Right hindlimb (tissue), 1 donor: ENCODE results near the gene NPB.

Experiments
- DNase-seq: peaks from one replicate; pipeline ENCODE4 v3.0.0-alpha.2; 2018

Gene NPB

DNA sequence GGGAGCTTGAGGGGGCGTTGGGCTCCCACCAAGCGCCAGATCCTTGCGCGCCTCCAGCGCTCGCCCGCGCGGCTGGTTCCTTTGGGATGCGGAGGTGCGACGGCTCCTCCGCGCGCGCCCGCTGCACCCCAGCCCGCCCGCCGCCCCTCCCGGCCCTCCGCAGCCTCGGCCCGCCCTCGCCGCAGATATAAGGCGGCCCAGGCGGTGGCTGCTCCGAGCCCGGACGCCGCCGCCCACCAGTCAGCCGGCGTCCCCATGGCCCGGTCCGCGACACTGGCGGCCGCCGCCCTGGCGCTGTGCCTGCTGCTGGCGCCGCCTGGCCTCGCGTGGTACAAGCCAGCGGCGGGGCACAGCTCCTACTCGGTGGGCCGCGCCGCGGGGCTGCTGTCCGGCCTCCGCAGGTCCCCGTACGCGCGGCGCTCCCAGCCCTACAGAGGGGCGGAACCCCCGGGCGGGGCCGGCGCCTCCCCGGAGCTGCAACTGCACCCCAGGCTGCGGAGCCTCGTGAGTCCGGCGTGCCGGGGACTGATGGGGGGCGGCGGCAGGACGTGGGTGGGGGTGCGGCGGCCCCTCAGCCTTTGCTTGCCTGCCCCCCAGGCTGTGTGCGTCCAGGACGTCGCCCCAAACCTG is at the start of gene NPB:
Gene NPB, plus strand, starts transcription at position 216 of the 630 bp plus-strand sequence. Its CDS starts 40 bp downstream, at position 256.
- no peak for DNase-seq

DNA sequence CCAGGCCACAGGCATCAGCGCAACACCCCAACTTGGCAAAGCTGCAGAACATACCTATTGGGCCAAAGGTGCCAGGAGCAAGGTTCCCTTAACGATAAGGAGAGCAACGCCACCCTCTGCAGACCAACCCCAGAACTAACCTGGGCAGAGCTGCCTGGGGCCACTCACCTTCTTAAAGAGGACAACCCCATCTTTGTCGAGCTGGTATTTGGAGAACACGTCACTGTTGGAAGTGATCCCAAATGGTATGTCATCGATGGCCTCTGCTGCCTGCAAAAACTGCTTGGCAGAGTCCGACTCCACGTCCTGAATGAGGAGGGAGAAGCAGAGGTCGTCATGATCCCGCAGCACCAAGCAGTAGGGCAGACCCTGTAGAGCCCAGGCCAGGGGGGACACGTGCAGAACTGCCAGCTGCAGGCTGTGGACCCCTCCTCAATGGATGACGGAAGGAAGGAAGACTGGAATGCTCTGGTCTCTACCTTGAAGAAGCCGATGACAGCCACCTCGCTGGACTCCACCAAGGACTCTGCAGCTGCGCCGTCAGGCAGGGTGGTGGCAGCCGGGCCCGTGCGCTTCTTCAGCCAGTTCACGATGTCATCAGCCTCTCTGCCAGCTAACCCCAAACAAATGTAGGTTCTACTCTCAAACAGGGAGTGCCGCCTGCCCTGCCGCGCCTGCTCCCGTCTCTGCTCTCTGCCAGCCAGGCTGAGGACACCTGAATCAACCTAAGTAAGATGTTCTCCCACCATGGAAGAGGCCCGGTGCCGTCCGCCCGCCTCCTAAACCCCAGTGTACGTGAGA is 46.9 kb upstream of the NPB start:
- no peak for DNase-seq

DNA sequence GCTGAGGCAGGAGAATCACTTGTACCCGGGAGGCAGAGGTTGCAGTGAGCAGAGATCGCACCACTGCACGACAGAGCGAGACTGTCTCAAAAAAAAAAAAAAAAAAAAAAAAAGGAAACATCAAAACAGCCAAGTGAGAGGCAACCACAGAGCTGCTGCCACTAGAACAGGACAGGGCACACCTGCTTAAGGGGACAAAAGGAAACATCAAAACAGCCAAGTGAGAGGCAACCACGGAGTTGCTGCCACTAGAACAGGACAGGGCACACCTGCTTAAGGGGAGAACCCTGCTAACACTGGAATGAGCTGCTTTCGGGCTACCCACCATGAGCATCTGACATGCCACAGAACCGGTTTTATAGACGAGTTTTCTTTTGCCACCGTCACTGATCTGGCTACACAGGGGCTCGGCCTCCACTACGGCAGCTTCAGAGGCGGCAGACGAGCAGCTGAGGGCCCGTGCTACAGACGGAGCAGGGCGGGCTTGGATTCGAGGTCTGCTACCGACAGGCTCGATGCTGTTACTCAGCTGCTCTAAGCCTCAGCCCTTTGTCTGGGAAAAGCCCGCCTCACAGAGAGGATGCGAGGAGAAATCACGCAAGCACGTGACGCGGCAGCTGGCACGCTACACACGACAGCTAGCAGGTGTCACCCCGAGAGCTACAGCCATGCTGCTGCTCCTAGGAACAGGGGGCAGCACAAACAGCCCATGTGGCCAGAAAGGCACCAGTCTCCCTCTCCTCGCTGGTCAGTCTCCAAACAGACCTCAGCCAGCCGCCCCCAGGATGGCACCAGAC is 43.7 kb upstream of the NPB start:
- DNase-seq, result no peak

GRCh38 chr17:81858967-81859905 is 42.8 kb upstream of the NPB start:
- DNase-seq, result no peak

- no peak for DNase-seq
Observed at GRCh38 chr17:81859906-81860755, 41.9 kb upstream of the NPB start, which contains the start of gene P4HB. Gene P4HB (minus strand): TSS chr17:81860535. CDS start chr17:81860471, 64 bp downstream.

DNA sequence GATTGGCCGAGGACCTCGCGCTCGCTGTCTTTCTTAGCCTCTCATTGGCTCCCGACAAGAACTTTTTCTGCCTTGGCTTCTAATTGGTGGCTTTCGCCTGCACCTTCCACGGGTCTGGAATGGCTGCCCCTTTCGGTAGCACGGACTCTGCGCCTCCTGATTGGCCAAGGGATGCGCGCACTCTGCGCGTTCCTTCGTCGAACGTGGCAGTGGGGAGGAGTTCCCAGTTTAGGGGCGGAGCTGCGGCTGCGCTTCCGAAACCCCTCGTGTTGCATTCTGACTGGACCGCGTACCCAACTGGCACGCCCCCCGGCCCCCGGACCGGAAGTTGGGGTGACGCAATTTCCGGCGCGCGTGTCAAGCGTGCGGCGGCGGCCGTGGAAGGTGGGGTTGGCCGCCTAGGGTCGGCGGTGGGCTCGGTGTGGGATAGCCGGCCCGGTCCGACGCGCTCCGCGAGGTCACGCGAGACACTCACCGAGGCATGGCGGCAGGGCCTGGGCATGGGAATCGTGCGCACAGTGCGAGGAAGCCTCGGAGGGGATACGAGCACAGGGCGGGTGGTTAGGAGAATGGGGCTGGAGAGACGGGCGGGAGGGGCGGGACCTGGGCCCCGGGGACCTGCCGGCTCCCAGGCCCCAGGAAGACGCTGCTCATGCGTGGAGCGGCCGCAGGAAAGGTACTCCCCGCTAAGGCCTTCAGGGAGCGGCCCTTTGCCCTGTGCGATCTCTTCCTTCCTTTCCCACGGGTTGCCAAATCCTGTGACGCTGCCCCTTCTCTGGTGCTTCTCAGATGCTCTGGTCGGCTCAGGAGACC is 41.1 kb upstream of the NPB start:
- DNase-seq, result peak; percentile 100

- no peak for DNase-seq
Observed at GRCh38 chr17:81863123-81863675, 38.8 kb upstream of the NPB start.

DNA sequence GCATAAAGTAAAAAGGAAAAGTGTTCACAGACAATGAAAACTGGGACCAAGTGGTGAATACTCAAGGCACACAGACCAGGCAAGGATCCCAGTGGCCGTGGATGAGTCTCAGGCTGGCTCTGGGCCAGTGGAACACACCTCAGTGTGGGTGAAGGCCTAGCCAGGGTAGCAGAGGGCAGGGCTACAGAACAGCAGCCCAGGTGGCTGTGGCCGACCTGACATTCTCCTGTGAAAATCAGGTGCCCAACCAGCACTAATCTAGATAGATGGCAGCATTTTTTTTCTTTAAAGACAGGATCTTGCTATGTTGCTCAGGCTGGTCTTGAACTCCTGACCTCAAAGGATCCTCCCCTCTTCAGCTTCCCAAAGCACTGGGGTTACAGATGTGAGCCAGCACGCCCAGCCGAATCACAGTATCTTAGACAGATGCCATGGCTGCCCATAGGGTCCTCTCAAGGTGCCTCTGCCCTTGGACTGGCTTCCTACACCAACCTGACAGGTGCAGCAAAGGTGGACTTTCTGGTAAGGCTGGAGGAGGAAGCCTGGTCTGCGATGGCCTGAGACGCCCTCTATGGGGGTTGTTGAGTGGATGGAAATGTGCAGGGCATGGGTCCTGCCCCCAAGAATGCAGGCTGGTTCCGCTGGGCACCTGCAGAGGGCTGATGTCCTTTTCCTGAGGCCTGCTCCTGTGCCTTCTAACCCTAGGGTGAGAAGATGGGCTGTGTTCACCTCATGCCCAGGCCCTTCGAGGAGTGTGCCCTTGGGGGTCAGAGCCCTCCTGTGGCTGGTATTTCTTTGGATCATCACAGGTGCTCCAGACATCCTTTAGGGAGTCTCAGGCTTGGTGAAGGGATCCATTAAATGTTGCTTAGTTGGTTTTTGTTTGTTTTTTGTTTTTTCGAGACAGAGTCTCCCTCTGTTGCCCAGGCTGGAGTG is 37.9 kb upstream of the NPB start:
- no peak for DNase-seq

DNA sequence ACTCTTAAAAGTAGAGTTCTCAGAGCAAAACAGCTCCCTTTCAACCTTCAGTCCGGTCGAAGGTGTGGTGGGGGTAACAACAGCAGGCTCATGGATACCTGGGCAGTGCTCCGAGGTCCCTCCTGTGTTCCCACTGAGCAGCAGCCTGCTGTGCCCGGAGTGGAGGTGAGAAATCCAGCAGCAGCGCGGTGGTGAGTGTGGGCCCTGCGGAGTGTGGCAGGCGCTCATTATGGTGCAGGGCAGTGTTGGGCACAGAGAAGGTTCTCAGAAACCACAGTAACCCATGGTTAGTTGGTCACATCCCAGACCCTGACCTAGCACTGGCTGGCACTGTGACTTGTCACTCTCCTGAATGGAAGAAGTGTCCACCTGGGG is 36.7 kb upstream of the NPB start:
- DNase-seq, result no peak

GRCh38 chr17:81865733-81866439 is 36.2 kb upstream of the NPB start:
- peak; percentile 40 for DNase-seq

GRCh38 chr17:81866440-81867169 is 35.4 kb upstream of the NPB start:
- DNase-seq, result peak; percentile 40

- DNase-seq, result peak; percentile 59
Observed at GRCh38 chr17:81867170-81867990, 34.7 kb upstream of the NPB start.

- DNase-seq, result peak; percentile 38
Observed at GRCh38 chr17:81867991-81868673, 33.9 kb upstream of the NPB start.

GRCh38 chr17:81868674-81869220 is 33.3 kb upstream of the NPB start:
- peak; percentile 74 for DNase-seq
